CD1c-positive myeloid dendritic cell (primary cell): Measurements from ENCODE around the gene POC1A.
"Not testable (repeated sequence)": the region's sequence is repeated elsewhere in the genome, so short reads cannot be mapped to it uniquely, and the experiment has no call there.

ENCODE experiments used
- DNase-seq: peaks from one replicate; pipeline ENCODE4 v3.0.0-alpha.2; 2016; ENCODE audit errors: extremely low spot score

The POC1A gene

GRCh38 chr3:52046902-52047239 is 107.4 kb downstream of the POC1A start:
- DNase-seq = no peak

GRCh38 chr3:52046186-52046901 is 107.9 kb downstream of the POC1A start:
- DNase-seq = no peak

- no peak for DNase-seq
Observed at GRCh38 chr3:52044869-52045619, 109.2 kb downstream of the POC1A start.

DNA sequence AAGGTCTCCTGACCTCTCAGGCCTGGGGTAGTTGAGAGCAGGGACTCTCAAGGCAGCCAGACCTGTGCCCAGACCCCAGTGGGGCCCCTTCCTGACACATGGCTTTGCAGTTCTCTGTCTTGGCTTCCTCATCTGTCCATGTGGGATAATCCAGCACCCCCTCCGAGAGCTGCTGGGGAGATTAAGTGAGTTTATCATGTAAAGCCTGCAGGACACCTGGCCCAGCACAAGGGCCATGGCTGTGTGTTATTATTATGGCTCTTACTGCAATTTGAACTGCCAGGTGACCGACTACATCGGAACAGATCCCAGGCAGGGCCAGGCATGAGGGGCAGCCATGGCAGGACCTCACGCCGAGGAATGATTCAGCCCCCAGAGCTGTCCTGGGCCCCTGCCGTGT is 110.5 kb downstream of the POC1A start:
- DNase-seq = no peak

DNA sequence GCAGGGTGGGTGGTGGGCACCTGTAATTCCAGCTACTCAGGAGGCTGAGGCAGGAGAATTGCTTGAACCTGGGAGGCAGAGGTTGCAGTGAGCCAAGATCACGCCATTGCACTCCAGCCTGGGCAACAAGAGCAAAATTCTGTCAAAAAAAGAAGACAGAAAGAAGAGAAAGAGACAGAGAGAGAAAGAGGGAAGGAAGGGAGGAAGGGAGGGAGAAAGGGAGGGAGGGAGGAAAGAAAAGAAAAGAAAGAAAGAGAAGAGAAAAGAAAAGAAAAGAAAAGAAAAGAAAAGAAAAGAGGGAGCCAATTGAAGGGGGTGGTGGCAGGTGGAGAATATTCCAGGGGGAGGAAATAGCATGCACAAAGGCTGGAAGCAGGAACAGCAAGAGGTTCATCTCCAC is 111.2 kb downstream of the POC1A start:
- DNase-seq = not testable (repeated sequence)

DNA sequence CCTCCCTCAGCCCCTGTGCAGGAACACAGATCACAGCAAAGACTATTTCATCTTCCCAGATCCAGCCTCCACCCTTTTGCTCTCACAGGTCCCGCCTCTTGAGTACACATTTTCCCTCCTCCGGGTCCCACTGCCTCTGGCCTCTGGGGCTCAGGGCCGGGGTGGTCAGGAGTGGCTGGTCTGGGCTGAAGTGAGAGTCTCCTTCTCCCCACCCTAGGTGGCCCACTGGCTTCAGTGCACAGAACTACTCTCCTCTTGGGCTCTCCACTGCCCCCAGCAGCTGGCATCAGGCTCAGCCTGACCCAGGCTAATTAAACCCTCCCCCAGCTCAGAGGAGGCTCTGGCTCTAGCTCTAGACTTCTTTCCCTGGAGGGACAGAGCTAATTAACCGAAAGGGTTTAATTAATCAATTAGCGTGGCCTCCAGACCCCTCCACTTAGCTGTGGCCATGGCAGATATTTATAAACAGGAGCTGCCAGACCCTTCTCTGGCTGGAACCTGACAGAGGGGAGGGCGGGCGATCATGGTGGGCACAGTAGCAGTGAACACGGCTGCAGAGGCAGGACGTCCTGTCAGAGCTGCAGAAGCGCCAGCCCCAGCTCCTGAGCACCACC is 113.0 kb downstream of the POC1A start:
- DNase-seq = no peak

GRCh38 chr3:52040600-52040999 is 113.6 kb downstream of the POC1A start:
- no peak for DNase-seq

- no peak for DNase-seq
Observed at GRCh38 chr3:52039846-52040245, 114.4 kb downstream of the POC1A start.

DNA sequence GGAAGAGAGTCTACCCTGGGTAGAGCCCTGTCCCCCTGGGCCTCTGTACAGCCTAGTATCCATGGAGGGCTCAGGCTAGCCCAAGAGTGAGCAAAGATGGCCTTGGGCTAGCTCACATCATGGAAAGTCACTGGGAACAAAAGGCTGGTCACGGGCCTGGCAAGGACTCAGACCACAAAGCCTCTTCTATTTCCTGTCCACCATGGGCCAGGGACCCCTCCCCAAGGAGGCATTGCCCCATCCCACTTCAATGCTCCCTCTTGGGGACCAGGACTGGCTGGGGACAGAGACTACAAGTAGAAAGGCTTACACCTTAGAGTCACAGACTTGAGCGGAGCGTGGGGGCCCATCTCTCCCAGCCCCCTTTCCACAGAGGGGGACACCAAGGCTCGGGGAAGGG is 114.8 kb downstream of the POC1A start:
- DNase-seq = no peak

DNA sequence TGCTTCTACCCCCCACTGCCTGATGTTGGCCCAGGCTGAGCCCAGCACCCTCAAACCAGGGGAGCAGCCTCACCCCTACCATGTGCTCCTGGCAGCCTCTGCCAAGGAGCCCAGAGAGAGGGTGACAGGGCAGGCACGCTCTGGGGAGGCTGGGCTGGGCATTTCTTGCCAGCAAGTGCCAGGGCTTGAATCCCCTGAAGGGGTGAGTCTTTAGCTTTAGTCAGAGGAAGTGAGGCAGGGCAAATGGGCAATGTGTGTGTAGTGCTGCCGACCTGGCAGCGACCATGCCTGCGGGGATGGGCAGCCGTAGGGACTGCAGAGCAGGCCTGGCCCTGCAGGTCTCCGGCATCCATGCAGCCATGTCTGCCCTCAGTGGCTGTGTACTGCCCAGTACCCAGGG is 116.0 kb downstream of the POC1A start:
- DNase-seq = no peak

GRCh38 chr3:52037291-52037690 is 116.9 kb downstream of the POC1A start:
- DNase-seq = no peak

- no peak for DNase-seq
Observed at GRCh38 chr3:52036829-52037228, 117.4 kb downstream of the POC1A start.

DNA sequence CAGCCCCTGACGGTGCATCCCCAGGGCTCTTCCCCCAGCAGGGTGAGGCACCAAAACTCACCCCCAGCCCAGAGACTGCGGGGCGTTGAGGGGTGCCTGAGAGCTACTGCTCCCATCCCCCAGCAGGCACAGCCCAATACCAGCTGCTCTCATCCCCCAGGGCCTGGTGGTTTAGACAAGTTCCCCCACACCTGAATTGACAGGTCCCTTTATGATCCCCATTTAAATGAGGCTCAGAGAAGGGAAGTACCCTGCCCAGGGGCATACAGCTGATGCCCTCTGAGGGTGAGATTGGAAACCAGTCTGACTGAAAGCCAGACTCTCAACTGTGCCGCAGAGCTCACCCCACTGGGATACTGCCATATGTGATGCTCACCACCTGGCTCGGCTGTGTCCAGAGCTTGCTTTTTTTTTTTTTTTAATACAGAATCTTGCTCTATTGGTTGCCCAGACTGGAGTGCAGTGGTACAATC is 118.0 kb downstream of the POC1A start:
- DNase-seq = no peak

GRCh38 chr3:52034651-52035050 is 119.6 kb downstream of the POC1A start:
- no peak for DNase-seq

GRCh38 chr3:52034212-52034611 is 120.0 kb downstream of the POC1A start:
- DNase-seq = no peak

DNA sequence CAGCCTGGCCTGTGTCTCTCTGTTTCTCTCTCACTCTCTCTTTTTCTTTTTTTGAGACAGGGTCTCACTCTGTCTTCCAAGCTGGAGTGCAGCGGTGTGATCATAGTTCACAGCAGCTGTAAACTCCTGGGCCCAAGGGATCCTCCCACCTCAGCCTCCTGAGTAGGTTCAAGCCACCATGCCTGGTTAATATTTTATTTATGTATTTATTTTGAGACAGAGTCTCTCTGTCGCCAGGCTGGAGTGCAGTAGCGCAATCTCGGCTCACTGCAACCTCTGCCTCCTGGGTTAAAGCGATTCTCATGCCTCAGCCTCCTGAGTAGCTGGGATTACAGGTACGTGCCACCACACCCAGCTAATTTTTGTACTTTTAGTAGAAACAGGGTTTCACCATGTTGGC is 120.5 kb downstream of the POC1A start:
- not testable (repeated sequence) for DNase-seq

- no peak for DNase-seq
Observed at GRCh38 chr3:52032702-52033408, 121.4 kb downstream of the POC1A start.

DNA sequence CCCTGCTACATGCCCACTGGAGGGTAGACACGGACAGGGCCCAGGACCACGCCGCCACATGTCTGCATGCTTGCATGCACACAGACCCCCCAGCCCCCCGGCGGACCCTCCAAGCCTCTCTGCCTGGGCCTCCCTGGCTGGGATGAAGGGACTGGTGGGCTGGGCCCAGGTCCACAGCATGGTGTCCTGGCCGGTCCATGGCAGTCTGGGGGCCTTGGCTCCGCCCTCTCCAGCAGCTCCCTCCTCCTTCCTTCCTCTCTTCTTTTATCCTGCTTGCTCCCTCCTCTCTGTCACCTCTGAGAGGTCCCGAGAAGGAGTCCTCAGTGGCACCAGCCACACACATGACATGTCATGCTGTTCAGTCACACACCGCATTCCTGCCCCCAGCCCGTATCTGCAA is 122.3 kb downstream of the POC1A start:
- DNase-seq = no peak

DNA sequence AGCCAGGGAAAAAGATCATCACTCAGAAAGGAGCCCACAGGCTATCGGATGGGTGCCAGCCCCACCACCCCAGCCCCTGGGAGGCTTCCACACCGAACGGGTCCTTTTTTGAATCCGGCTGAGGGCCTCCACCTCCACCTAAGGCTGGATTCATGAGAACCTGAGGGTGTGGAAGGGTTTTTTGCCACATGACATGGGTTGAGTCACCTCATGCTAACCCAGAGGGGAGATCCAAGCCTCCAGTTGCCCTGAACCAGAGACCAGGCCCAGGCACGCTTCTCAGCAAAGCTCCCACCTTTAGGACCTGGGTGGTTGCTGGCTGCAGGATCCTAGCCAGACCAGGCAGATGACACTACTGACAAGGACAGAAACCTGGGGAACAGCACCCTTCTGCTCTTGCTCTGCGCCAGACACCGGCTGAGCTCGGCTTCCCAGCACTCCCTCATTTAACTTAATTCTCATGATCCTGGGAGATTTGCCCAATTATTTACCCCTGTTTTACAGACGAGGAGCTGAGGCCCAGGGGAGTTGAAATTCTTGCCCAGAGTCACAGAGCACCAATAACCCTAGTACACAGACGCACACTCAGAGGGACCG is 123.4 kb downstream of the POC1A start:
- no peak for DNase-seq

GRCh38 chr3:52029535-52029934 is 124.7 kb downstream of the POC1A start:
- DNase-seq = no peak

DNA sequence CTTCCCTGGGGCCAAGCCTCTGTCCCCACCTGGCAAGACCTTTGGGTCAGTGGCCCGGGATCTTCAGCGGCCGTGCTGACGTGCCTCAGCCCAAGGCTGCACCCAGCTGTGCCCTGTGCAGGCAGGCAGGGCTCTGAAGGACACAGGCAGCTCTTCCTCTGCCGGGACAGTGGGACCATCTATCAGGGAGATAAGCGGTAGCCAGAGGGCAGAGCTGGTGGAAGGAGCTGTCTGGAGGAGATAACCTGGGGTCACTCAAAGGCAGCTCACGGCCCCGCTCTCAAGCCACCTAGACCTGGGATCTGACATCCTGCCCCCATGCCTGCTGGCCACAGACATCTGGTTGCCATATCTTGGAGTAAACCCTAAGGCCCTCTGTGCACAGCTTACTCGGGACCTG is 125.2 kb downstream of the POC1A start:
- no peak for DNase-seq

- no peak for DNase-seq
Observed at GRCh38 chr3:52028572-52028971, 125.7 kb downstream of the POC1A start.
